HG02642 (cell line): ENCODE data around the gene GRAPL.
"Not testable (repeated sequence)": the region's sequence is repeated elsewhere in the genome, so short reads cannot be mapped to it uniquely, and the experiment has no call there.

Experiments used
- ATAC-seq: cut with Tn5 transposase; IDR thresholded peaks from one replicate; pipeline ENCODE4 v1.9.1; 2021; ENCODE audit warnings: mild to moderate bottlenecking; ENCODE audit not compliant: unreplicated experiment, poor library complexity

The GRAPL gene

DNA sequence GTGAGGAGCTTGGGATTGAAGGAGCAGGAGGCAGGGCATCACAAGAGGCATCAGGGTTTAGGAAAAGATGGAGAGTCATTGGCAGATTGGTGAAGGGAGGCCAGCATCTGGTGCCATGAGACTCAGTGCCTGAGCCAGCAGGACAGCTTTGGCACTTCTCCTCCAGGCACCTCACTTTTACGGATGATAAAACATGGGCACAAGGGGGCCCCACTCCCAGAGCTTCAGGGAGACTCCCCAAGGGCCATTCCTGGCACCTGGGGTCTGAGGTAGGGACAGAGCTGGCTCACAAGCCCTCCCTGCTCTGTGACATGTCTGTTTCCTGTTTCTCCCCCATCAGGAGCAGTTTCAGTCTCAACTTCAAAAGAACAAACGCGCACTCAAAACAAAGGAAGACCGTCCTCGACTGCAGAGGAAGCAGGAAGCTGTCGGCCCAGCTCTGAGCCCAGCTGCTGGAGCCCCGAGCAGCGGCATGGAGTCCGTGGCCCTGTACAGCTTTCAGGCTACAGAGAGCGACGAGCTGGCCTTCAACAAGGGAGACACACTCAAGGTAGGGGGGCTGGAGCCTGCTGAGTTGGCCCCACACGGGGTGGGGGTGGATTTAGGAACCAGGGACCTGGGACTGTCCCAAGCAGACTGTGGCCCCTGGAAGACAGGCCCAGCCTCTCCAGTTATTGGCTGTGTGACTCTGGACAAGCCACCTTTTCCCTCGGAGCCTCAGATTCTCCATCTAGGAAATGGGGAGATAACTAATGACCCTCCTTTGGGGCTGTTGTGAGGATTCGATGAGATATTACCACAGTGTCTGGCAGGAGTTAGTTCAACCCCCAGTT is at the start of gene GRAPL:
GRAPL (plus strand) TSS at position 442 of the 833 bp plus-strand sequence; CDS start at position 473, 31 bp downstream.
- ATAC-seq: not testable (repeated sequence)

DNA sequence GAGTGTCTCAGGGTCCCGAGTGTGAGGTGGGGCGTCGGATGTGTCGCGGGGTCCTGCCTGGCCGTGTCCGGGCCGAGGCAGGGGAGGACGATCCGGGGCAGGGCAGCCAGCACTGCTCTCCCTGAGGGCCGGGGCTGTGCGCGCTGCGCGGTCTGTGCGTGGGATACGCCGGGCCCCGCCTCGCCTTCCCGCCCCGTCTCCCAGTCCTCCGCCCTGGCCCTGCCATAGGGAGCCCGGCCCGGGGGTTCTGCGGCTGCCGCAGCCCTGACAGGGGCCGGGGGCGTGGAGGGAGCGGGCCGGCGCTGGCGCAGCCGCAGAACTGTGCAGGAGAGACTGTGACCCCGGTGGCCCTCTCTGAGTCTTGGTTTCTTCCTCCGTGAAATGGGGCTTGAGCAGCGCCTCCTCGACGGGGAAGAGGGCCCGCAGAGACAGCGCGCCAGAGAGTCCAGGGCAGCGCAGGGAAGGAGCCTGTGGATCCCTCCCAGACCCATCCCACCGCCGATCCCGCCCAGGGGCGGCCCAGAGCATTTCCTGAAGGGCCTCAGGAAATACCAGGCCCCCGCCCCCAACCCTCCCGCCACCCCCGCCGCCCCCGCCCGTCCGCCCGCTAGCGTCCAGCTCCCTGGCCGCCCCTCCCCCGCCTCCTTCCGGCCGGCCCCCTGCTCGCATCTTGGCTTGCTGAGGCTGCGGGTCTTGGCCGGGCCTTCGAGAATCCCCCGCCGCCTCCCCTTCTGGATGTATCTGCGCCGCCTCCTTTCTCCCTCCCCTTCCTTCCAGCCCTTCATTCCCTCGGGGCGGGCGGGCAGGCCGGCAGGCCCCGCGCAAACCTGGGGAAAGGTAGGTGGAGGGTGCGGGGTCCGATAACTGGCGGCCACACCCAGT is 38.3 kb upstream of the GRAPL start:
- ATAC-seq: not testable (repeated sequence)

DNA sequence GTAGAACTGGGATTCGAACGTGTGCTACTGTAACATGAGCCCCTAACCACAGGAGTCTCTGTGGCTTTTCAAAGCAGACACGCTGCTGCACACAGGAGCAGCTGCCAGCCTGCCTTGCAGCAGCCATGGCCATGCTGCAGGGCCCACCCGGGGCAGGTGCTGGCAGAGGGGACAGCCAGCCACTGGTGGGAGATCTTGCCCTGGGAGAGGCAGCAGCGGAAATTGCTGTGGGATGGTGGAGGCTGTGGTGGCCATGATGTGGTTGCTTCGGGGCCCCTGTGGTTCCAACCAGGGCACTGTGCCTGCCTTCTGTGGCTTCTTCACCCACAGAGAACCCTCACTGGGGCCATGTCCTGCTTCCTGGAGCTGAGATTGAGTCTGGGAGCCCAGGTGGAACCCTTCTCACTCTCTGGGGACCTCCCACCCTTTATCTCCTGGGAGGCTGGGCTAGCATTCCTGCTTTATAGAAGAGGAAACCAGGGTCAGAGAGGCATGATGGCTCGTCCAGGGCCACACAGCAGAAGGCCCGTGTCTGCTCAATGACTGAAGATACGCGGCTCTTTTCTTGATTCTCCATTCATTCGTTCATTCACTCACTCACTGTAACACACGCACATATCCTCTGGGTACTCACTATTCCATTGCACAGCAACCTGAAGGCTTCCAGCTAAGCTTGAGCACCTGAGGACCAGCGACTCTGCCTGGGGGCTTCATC is 37.2 kb upstream of the GRAPL start:
- ATAC-seq: not testable (repeated sequence)

DNA sequence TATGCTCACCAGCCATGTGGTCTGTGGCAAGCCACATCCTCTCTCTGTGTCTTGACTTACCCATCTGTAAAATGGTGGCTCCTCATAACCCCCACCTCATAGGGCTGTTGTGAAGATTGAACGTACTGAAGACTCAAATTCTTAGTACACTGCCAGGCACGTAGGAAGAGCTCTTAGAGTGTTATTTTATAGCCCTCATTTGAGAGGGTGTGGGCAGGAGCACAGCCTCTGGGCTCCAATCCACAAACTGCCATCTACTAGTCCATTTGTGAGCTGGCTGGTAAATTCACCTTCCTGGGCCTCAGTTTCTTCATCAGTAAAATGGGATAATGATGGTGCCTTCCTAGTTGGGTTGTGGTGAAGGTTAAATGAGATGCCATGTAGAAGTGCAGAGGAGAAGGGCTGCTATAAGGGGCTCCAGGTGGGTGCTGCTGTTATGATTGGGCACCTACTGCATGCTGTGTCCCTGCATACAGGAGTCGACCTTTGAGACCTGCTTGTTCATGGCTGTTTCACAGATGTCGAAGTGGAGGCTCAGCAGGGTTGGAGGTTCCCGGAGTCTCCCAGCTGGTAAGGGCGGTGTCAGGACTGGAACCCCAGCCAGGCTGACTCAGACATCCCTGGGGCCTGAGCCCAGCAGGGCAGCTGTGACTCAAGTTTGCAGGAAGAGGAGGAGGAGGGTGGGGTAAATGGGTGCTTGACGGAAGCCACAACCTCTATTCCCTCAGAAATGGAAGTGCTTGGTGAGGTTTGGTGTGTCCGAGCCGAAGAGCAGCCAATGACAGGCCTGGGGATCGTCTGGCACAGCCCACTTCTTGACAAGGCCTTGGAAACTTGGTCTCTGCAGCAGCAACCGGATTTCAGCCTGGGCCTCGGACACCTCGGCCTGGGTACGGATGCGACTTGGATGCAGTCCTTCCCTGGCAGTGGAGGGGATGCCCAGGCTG is 34.4 kb upstream of the GRAPL start:
- ATAC-seq: not testable (repeated sequence)

DNA sequence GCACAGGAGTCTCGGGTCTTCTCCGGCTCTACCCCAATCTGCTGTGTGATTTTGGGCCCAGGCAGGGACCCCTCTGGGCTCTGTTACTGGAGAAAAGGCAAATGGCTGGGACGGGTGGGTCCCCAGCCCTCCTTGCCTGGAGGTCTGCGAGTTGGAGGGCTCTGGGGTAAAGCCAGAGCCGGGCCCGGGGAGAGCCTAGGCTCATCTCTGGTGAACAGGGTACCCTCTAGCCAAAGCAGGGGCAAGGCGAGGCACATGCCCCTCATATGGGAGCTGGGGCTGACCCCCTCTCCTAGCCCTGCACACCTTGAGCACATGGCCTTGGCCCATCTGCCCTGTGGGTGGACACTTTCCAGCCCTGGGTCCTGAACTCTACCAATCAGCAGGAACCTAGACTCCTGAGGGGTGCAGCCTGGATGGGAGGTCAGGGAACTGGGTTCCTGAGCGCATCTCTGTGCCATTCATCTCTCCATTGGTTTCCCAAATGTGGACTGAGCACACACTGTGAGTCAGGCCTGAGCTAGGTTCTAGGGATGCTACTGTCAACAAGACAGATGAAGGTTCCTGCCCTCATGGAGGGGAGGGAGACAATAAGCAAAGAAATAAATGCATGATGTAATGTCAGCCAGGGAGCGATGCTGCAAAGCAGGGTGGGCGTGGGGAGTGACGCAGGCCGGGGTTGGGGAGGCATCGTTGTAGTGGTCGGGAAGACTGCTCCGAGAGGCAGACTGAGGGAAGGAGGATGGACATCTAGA is 33.5 kb upstream of the GRAPL start:
- ATAC-seq: not testable (repeated sequence)

DNA sequence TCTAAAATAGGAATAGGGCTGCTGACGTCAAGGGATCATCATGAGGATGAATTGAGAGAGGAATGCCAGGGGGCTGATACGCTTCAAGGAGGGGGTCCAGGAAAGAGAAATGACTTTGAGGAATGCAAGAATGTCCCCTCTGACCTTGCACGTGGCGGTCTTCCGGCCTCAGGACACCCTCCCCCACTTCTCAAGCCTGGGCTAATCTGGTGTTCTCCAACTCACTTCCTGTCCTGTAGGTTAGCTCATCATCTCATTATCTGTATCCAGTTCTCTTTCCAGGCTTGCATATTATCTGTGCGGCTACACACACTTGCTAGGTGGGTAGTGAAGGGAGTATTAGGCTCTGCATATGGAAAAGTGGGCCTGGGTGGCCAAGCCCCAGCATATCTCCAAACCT is 18.9 kb upstream of the GRAPL start:
- ATAC-seq: not testable (repeated sequence)

DNA sequence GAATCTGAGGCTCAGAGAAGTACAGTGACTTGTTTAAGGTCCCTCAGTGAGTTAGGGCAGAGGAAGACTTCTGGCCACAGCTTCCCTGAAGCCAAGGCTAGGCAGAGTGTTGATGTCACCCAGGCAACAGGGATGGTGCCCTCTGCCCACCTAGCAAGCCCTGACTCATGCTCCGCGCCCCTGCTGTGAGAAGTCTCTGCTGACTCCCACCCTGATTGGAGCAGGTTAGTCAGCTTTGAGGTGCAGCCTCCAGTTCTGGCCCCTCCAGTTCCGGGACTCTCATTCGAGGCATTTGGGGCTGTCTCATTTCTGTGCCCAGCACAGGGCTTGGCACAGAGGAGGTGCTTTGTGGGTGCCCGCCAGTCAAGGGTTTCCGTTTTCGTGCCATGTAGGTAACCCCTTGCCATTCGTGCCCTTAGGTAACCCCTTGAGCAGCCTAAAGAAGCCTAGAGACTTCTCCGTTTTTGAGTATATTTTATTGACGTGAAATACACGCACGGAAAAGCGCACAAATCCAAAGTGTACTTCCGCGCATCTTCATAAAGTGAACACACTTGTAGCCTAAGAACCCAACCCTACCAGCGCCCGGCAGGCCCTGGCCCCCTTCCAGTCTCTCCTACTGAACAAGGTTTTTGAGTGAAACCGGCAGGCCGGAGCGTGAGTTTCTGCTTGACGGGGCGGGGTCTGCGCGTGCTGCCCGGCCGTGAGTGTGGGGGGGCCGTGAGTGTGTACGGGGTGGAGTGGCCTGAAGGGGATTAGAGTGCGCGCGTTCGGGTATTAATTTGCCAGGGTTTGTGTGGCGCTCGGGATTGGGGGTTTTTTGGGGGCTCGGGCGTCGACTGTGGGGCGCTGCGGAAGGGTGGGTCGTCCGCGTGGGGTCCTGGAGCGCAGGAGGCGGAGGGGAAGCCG is 16.9 kb upstream of the GRAPL start:
- ATAC-seq: peak; percentile 32

DNA sequence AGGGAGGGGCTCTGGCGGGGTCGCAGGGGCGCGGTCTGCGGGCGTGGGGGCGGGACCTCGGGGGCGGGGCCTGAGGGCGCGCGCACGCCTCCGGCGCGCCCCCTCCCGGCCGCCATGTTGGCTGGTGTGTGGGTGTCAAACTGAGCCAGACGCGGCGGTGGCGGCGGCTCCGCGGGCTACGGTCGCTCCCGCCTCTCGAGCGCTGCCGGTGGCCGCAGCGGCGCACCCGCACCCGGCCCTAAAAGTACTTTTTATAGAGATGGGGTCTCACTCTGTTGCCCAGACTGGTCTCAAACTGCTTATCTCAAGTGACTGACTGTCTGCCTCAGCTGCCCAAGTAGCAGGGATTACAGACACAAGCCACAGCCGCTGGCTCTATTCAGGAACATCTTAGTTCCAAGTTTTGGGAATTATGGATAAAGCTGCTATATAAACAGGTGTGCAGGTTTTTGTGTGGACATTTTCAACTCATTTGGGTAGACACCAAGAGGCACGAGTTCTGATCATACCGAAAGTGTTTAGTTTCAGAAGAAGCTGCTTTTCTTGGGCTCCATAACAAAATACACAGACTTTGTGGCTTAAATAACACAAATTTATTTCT is 16.2 kb upstream of the GRAPL start:
- peak; percentile 78 for ATAC-seq

DNA sequence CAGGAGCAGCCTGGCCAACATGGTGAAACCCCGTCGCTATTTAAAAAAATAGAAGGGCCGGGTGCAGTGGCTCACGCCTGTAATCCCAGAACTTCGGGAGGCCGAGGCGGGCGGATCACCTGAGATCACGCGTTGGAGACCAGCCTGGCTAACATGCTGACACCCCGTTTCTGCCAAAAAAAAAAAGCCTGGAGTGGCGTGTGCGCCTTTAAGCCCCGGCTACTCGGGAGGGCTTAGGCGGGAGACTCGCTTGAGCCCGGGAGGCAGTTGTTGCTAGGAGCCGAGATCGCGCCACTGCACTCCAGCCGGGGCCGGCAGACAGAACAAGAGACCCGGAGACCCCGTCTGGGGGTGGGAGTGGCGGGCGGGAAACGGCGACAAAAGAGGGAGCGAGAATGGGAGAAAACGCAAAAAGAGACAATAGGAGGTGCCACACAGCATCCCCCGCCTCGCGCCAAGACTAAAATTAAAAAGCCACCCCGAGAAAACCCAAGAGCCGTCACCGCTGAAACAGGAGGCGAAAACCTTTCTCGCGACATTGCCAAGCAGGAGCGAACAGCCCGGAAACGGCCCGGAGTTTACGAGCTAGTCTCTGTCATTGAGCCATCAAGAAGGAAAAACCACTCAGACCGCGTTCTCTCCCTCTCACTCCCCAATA is 15.5 kb upstream of the GRAPL start:
- not testable (repeated sequence) for ATAC-seq

DNA sequence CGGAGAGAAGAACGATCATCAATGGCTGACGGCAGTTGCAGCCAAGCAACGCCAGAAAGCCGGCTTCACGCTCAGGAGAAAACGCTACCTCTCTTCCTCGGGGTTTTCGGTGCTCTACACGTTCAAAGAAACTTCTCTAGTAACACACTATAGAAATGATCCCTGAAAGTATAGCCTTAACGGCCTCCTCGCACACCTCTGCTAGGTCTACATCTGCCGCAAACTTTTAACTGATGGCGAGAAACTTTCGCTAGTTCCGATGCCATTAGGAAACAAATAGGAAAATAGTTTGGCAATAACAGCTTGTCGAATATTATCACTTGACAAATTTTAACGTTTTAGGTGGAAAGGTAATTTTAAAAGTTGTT is 14.9 kb upstream of the GRAPL start:
- not testable (repeated sequence) for ATAC-seq

DNA sequence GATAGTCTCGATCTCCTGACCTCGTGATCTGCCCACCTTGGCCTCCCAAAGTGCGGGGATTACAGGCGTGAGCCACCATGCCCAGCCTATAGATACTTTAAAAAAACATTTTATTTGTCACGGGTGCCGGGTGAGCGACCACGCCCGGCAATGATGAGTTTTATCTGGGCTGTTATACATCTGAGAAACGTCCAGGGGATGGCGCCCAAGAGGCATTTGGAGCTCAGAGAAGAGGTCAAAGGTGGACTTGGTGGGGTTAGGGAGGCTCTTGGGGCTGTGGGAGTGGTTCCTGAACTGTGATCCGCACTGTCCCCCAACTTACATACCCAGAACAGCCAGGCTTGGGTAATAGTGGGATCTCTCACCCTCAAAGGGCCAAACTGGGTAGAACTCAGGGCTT is 8.7 kb upstream of the GRAPL start:
- peak; percentile 68 for ATAC-seq

DNA sequence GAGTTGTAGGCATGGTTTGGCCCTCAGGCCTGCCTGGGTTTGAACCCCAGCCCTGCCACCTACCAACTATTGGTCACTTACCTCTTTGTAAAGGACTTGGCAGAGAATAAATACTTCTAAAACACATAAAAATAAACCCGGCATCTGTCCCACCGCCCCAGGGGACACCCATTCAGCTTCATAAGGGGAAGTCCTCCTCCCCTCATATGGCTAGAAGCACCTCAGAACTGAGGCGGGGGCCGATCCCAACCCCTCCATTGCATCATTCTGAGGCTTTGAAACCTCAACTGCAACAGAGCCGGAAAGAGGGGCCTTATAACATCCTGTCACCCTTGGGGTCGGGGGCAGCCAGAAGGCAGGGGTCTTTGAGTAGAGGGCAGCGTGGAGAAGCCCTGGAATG is 2.1 kb upstream of the GRAPL start:
- ATAC-seq: not testable (repeated sequence)

DNA sequence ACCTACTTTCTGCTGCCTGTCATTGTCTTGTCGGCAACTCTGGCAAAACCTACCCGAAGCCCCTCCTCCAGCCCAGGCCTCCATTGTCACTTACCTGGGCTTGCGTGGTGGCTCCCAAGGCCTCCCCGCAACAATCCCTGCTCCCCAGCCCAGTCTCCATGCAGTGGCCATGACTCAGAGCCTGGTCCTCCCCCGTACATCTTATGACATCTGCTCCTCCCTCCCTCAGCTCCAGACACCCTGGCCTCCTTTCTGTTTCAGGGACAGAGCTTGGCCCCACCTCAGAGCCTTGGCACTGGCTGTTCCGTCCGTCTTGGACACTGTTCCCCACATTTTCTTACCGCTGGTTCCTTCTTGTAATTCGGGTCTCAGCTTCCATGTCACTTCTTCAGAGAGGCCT is 2.1 kb downstream of the GRAPL start:
- not testable (repeated sequence) for ATAC-seq

DNA sequence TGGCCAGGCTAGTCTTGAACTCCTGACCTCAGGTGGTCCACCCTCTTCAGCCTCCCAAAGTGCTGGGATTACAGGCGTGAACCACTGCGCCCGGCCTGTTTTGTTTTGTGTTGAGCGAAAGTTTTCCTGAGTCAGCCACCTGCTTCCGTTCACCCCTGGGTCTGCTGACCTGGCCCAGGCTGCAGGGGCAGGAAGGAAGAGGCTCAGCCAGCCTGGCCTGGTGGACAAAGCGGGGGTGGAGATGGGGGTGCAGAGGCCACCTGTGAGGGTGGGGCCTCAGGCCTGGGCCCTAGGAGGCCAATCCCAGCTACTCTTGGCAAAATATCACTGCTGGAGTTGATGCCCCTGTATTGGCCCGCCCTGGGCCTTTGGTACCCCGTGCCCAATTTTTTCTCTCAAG is 3.7 kb downstream of the GRAPL start:
- ATAC-seq: peak; percentile 34

DNA sequence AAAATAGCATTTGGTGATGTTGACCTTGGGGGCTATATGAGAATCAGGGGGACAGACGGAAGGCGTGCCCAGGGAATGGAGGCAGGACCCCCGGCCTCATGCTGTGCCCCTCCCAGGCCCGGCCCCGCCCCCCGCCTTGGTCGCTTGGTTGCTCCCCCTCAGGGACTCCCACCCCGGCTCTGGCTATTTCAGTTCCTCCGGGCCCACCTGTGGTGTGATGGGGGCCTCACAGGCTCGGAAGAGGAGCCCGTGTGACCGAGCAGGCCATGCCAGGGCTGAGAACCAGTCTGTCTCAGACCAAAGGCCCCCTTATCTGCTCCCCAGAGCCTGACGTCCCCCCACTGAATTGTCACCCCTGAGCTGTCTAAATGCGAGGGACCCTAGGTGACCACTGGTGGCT is 4.4 kb downstream of the GRAPL start:
- ATAC-seq: not testable (repeated sequence)

DNA sequence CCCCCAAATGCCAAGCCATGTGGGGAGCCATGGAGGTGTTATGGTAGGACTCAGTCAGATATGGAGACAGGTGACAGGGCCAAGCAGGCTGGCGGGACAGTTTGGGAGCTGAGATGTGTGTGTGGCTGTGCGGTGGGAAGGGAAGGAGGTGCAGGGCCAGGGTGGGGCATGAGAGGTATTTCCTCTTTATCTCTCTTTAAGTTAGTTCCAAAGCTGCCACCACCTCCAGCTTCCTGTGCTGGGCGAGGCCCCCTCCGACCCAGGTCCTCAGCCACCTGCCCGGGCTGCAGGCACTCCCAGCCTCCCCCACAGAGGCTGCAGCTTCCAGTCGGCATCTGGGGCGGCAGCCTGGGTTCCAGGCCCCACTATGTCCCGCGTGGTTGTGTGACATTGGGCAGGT is 6.4 kb downstream of the GRAPL start:
- ATAC-seq: not testable (repeated sequence)

DNA sequence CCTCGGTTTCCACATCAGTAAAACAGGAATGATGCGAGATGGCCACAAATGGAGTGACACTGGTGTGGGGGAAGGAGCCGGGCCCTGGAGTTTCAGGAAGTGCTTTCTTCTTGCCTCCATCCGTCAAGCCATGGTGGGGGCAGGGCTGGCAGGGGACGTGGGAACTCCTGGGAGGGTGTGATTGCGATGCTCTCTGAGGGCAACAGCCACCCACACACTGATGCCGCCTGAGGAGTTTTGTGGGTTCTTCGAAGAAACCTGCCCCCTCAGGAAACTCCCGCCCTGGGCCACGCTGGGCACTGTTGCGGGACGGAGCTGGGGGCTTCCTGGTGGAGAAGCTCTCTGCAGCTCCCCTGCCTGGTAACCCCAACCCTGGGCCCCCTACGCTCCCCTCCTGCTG is 8.0 kb downstream of the GRAPL start:
- ATAC-seq: not testable (repeated sequence)
